ENCODE measurements around the gene FAM110D.

DNA sequence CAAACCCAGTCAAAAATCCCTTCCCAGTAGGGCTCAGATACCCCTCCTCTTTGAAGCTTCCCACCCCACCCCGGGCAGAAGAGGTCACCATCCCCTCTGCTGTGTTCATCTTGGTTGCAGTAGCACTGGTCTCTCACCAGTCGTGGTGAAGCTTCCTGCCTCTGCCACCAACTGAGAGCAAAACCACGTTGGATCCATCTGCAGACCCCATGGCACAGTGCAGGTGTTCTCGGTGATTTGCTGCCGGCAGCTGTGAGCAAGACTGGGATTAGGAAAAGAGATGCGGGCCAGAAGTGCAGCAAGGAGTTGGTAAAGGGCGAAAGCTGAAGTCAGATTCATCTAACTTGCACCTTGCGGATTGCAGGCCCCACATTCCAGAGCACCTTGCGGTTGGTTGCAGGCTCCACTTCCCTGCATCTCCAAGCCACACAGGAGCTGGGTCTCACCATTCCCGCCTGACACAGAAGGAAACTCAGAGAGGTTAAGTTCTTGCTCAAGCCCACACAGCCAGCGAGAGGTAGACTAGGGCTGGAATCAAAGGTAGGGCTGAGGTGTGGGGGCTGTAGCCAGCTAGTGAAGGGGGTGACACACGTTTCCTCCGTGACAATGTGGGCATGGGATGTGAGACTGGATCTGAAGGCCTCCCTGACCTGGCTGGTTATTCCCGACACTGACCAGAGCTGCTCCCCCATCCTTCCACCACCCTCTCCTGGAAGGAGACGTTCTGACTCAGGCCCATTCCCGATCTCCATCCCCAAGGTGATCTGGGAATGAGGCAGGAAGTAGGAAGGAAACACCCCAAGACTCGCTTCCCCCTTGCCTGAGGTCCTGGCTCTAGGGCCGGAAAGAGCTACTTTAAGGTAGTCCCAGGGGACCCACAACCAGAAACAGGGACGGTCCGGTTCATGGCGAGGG is 3.3 kb upstream of the FAM110D start:
- TF ChIP-seq, protein P1, sequence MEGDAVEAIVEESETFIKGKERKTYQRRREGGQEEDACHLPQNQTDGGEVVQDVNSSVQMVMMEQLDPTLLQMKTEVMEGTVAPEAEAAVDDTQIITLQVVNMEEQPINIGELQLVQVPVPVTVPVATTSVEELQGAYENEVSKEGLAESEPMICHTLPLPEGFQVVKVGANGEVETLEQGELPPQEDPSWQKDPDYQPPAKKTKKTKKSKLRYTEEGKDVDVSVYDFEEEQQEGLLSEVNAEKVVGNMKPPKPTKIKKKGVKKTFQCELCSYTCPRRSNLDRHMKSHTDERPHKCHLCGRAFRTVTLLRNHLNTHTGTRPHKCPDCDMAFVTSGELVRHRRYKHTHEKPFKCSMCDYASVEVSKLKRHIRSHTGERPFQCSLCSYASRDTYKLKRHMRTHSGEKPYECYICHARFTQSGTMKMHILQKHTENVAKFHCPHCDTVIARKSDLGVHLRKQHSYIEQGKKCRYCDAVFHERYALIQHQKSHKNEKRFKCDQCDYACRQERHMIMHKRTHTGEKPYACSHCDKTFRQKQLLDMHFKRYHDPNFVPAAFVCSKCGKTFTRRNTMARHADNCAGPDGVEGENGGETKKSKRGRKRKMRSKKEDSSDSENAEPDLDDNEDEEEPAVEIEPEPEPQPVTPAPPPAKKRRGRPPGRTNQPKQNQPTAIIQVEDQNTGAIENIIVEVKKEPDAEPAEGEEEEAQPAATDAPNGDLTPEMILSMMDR (IDR thresholded peaks at IDR 0.05) = no peak
- TF ChIP-seq POLR2A (IDR thresholded peaks at IDR 0.05) = peak in 1 of 3 donors; percentile 9
